DND-41 (cell line): ENCODE data around the gene DUT.

ENCODE experiments used
- ATAC-seq: fragments of 200-7000 bp; cut with Tn5 transposase; 3 replicates; pipeline ENCODE4 v1.9.1; 2021; ENCODE audit warnings: low read depth; ENCODE audit not compliant: insufficient read depth
- DNase-seq: peaks from one replicate; pipeline ENCODE4 v3.0.0-alpha.2; 2020
- H2AFZ ChIP-seq: 2 replicates; pipeline ENCODE4 v1.6.0; 2012; ENCODE audit warnings: low read depth, low read length
- H3K27ac ChIP-seq: 2 replicates; pipeline ENCODE4 v1.5.1; 2012; ENCODE audit warnings: low read length, inconsistent platforms
- H3K27me3 ChIP-seq: fragments of 200-600 bp; sonication (generic); 2 replicates; pipeline ENCODE4 v1.6.0; 2012; ENCODE audit warnings: low read length, mild to moderate bottlenecking, inconsistent platforms; ENCODE audit not compliant: insufficient read depth, poor library complexity
- H3K36me3 ChIP-seq: 2 replicates; pipeline ENCODE4 v1.5.1; 2012; ENCODE audit warnings: low read length, inconsistent platforms; ENCODE audit not compliant: insufficient read depth
- H3K4me1 ChIP-seq: 2 replicates; pipeline ENCODE4 v1.5.1; 2012; ENCODE audit warnings: mild to moderate bottlenecking, low read length; ENCODE audit not compliant: insufficient read depth
- H3K4me2 ChIP-seq: 2 replicates; pipeline ENCODE4 v1.6.0; 2012; ENCODE audit warnings: mild to moderate bottlenecking, moderate library complexity, low read length, inconsistent platforms; ENCODE audit not compliant: insufficient read depth
- H3K4me3 ChIP-seq, 2 experiments: fragments of 200-600 bp in 1 of 2; shearing (Covaris generic) in 1 of 2; 2 replicates each; pipeline ENCODE4 v1.5.1; 2012 to 2016; ENCODE audit warnings: inconsistent platforms in 2 of 2, low read length in 2 of 2, mild to moderate bottlenecking in 2 of 2, low read depth in 1 of 2, moderate library complexity in 1 of 2
- H3K79me2 ChIP-seq: 2 replicates; pipeline ENCODE4 v1.6.0; 2012; ENCODE audit warnings: low read length, inconsistent platforms; ENCODE audit not compliant: insufficient read depth
- H3K9ac ChIP-seq: 2 replicates; pipeline ENCODE4 v1.6.0; 2012; ENCODE audit warnings: low read depth, mild to moderate bottlenecking, inconsistent platforms, low read length, moderate library complexity
- H3K9me3 ChIP-seq: 2 replicates; pipeline ENCODE4 v1.5.1; 2012; ENCODE audit warnings: low read length, moderate library complexity, mild to moderate bottlenecking, inconsistent platforms; ENCODE audit not compliant: insufficient read depth, severe bottlenecking
- H4K20me1 ChIP-seq: 2 replicates; pipeline ENCODE4 v1.6.0; 2012; ENCODE audit warnings: low read length; ENCODE audit not compliant: insufficient read depth
- EZH2 ChIP-seq: IDR thresholded peaks from 3 replicates; pipeline ENCODE4 v1.6.1; 2012; ENCODE audit warnings: borderline replicate concordance, low read depth, mild to moderate bottlenecking, moderate library complexity, low read length, inconsistent platforms; ENCODE audit not compliant: severe bottlenecking
- TF ChIP-seq, protein P1 (sequence below): IDR thresholded peaks from 2 replicates; pipeline ENCODE4 v1.5.1; 2012; ENCODE audit warnings: borderline replicate concordance, low read length, moderate library complexity, mild to moderate bottlenecking; ENCODE audit not compliant: poor library complexity, severe bottlenecking; ENCODE audit errors: extremely low read depth

DUT gene

DNA sequence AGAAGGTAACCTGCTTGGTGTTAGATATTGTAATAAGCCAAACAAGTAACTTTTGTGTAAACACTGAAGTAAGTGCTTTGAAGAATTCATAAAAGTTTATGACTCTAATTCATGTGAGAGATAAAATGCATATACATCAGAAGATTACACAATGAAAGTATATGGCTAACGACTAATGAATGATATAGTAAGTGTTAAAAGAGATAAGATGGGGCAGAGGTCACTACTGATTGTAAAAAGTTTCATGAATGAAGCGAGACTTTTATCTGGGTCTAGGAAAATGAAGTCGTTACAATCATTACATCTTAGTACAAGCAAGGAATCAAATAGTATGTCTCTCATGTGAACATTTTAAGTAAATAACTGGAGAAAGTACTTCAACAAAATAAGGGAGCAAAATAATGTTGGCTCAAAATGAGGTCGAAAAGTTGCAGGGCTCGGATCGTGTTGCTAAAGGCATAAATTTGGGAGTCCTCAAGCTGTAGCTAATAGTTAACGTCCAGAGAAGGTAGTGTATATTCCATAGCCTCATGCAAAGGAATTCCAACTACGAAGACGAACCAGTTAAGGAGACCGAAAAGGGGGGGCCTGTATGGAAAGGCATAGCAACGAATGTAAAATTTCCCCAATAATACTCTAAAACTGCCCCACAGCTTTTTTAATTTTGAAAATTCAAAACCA lies 984 bp upstream of the DUT start:
- Histone ChIP-seq H3K79me2 (peaks cover 61% of the 10 kb centered on the region), H3K9me3 (no peaks in the 10 kb centered on the region), H3K36me3 (peaks cover 18% of the 10 kb centered on the region), H2AFZ (peak overlapping the region; percentile 90), H3K9ac (peak overlapping the region; percentile 100), H3K27ac (peak overlapping the region; percentile 98), H3K27me3 (no peaks in the 10 kb centered on the region), H4K20me1 (peaks cover 10% of the 10 kb centered on the region; the same call in 1 of the 2 replicates), H3K4me1 (peaks cover 39% of the 10 kb centered on the region), H3K4me2 (peak overlapping the region; percentile 80), H3K4me3 (peak overlapping the region; percentile 81 to 97)
- TF ChIP-seq, protein P1, sequence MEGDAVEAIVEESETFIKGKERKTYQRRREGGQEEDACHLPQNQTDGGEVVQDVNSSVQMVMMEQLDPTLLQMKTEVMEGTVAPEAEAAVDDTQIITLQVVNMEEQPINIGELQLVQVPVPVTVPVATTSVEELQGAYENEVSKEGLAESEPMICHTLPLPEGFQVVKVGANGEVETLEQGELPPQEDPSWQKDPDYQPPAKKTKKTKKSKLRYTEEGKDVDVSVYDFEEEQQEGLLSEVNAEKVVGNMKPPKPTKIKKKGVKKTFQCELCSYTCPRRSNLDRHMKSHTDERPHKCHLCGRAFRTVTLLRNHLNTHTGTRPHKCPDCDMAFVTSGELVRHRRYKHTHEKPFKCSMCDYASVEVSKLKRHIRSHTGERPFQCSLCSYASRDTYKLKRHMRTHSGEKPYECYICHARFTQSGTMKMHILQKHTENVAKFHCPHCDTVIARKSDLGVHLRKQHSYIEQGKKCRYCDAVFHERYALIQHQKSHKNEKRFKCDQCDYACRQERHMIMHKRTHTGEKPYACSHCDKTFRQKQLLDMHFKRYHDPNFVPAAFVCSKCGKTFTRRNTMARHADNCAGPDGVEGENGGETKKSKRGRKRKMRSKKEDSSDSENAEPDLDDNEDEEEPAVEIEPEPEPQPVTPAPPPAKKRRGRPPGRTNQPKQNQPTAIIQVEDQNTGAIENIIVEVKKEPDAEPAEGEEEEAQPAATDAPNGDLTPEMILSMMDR = no peak
- DNase-seq = no peak
- no peak for ATAC-seq

DNA sequence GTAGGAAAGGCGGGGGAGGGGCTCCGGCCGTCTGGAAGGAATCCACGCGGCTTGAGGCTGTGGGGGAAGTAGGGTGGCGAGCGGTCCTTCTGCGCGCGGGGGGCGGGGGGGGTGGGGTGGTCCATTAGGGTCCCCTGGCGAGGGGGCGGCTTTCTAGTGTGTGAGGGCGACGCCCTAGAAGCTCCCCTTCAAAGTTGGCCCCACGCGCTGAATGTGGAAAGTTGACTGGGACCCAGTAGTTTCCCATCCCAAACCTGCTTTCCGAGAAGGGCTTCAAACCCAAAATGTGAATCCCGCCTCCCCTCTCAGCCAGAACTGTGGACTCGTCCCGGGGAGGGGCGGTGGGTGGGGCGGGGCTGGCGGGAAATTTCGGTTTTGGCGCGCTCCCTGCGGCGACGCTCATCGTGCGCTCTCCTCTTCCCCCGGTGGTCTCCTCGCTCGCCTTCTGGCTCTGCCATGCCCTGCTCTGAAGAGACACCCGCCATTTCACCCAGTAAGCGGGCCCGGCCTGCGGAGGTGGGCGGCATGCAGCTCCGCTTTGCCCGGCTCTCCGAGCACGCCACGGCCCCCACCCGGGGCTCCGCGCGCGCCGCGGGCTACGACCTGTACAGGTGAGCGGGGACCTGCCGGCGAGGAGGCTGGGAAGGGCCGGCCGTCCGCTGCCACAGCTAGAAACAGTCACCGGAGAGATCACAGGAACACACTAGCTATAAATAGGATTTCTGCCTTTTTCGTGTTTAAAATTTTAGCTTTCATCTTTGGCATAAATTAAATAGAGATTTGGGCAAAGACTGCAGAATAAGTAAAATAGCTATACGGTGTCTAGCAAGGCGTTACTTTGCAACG lies 790 bp downstream of the DUT start:
- Histone ChIP-seq H3K27ac (peak overlapping the region; percentile 98), H3K4me2 (peak overlapping the region; percentile 80), H3K9ac (peak overlapping the region; percentile 100), H3K79me2 (peaks cover 75% of the 10 kb centered on the region), H3K4me3 (peak overlapping the region; percentile 81 to 97), H3K9me3 (no peaks in the 10 kb centered on the region), H3K27me3 (no peaks in the 10 kb centered on the region), H4K20me1 (peaks cover 22% of the 10 kb centered on the region), H3K36me3 (peaks cover 34% of the 10 kb centered on the region), H3K4me1 (peaks cover 55% of the 10 kb centered on the region), H2AFZ (peak overlapping the region; percentile 90)
- no peak for TF ChIP-seq EZH2
- TF ChIP-seq, protein P1 = no peak
- DNase-seq (peak; percentile 82), ATAC-seq (peak; percentile 67)

DNA sequence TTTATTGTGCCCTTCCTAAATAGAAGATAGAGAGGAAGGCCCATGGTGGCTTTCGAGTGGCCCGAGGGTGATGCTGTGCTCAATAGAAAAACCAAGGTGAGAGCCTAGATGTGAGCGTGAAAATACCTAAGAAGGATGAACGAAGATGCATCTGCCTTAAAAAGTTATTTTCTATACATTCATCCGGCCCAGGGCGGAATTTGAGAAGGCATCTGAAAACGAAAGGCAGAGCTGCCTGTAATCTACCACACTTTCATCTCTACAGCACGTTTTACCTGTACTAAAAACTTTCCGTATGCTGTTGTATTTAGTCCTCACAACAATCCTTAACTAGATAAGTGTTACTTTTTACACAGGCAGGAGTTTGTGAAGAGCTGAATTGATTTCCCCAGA lies 1.4 kb downstream of the DUT start:
- peak overlapping the region; percentile 98 for H3K27ac ChIP-seq
- peak overlapping the region; percentile 81 to 97 for H3K4me3 ChIP-seq
- no peaks in the 10 kb centered on the region for H3K27me3 ChIP-seq
- ATAC-seq (no peak), DNase-seq (peak; percentile 23)
- peaks cover 61% of the 10 kb centered on the region for H3K4me1 ChIP-seq
- peaks cover 40% of the 10 kb centered on the region for H3K36me3 ChIP-seq
- peak overlapping the region; percentile 100 for H3K9ac ChIP-seq
- no peak for TF ChIP-seq EZH2
- TF ChIP-seq, protein P1 = no peak
- peaks cover 26% of the 10 kb centered on the region for H4K20me1 ChIP-seq
- peak overlapping the region; percentile 90 for H2AFZ ChIP-seq
- H3K9me3 ChIP-seq = no peaks in the 10 kb centered on the region
- H3K79me2 ChIP-seq = peaks cover 80% of the 10 kb centered on the region
- H3K4me2 ChIP-seq = peak overlapping the region; percentile 80
